NOMO-1 (cell line): ENCODE measurements around the gene PEAR1.

ENCODE experiments used
- DNase-seq, 2 experiments: peaks; one replicate each; lab custom pipeline; 2025; ENCODE audit not compliant: unreplicated experiment in 2 of 2; lab: John Stamatoyannopoulos, UW

PEAR1 gene

DNA sequence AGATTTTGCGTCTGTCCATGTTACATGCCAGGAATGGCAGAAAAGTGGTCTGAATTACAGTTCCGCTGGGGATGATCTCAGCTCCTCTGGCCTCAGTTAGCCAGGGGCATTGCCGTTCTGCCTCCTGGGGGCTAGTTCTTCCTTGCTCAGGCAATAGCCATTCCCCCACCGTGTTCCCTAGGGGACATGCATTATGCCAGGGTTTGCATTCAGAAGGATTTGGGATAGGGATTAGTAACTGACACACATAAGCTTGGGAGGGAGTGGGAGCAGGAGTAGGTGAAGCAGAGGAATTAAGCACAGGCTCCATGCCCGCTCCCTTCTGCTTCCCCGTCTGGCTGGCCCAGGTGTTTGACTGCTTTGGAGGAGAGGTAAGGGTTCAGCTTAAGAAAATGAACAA is 39.6 kb downstream of the PEAR1 start:
- no peak for DNase-seq

- DNase-seq: no peak
These were observed 42.1 kb downstream of the PEAR1 start for GRCh38 chr1:156935505-156936128.

DNA sequence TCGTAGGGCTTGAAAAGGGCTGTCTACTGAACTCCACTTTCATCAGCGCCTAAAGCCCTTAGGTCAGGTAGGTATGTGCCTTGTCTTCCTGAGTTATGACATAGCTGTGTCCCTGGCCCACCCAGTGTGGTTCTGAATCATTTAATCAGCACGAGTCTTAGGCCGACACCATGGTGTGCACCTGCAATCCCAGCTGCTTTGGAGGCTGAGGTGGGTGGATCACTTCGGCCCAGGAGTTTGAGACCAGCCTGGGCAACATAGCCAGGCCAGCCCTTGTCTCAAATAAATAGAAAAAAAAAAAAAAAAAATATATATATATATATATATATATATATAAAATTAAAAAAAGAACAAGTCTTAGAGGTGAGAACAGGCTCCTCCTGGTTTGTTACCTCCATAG is 42.7 kb downstream of the PEAR1 start:
- DNase-seq: no peak

DNA sequence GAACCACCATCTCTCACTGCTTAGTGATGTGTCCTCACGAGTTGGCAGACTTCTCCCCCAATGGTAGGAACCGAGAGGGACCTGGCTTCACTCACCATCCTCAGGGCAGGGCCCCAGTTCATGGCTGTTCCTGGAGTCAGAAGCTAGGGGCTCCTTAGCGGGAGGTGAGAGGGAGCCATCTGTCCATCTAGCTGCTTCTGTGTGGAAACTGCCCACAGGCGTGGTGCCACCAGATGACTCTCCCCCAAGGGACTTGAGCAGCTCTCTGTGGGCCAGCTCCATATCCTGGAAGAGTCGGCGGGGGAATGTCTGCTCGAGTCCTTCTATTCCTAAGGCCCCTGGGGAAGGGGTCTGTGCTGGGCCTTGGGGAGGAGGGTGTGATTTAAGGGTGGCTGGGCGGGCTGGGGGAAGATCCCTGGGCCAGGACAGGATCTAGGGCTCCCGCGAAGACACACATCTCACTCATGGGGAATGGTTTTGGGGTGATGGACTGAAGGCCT is 43.3 kb downstream of the PEAR1 start:
- no peak for DNase-seq

GRCh38 chr1:156937883-156938282 is 44.4 kb downstream of the PEAR1 start:
- no peak for DNase-seq

DNA sequence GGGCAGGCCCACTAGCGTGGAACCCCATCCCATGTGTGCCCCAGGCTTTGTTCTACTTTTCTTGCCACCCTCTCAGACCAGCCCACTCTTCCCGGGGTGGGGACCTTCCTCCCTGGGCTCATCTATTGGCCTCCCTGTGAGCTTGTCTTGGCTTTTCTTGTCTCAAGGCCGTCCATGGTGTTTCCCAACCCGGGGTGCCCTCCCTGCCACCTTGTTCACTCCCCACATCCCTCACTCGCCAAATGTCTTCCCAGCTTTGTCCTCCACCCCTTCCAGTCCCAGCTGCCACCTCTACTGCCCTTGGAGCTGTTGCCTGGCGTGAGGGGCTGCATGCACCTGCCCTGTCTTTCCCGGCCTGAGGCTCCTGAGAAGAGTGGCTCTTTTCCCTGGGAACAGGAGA is 45.3 kb downstream of the PEAR1 start:
- DNase-seq: no peak

- no peak for DNase-seq
These were observed 46.3 kb downstream of the PEAR1 start for GRCh38 chr1:156939786-156940334.

DNA sequence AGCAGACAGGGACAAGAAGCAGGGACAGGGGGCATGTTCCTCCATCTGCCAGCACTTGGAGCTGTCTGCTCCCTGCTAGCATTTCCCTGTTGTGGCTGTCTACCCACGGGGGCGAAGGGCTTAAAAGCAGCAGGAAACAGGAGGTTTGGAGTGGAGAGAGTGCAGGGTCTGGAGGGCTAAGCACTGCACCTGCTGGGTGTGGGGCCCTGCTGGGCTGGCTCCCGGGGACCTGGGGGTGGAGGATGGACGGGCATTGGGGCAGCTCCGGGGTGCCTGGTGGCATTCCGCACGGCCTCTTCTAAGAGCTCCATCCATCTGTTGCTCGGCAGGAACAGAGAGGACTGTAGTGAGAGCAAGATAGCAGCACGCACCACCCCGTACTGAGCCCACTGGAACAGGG is 48.2 kb downstream of the PEAR1 start:
- DNase-seq: no peak

DNA sequence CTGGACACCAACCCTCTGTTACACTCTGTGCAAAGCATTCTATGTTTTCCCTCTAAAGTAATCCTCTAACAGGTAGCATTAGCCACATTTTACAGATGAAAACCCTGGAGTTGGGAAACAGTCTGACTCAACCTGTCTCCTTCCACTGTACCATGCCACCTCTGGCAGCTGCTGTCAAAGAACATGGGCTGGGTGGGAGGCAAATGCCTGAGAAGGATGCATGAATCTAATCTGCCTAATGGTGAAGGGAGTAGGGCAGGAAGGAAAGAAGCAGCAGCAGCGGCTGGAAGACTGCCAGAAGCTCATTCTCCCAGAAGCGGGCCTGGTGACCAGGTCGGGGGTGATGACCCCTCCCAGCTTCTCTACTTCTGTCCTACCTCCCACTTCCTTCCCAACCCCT is 48.7 kb downstream of the PEAR1 start:
- no peak for DNase-seq

DNA sequence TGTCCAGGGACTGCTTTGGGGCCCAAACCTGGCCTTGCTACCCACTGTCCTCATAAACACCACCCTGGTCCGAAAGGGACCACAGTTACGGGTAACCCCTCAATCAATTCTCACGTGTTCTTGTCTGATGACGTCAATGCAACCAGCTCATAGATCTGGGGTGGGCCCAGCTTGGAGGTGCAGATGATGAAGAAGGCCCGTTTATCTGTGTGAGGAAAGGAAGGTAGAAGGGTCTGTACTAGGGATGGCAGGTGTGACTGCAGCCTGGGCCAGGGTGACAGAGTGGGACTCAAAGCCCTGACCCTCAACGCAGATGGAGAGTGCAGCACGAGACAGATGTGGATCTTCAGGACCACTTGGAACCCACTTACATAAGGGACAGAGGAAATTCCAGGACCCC is 49.1 kb downstream of the PEAR1 start:
- no peak for DNase-seq

GRCh38 chr1:156943756-156944155 is 50.2 kb downstream of the PEAR1 start:
- DNase-seq: no peak

DNA sequence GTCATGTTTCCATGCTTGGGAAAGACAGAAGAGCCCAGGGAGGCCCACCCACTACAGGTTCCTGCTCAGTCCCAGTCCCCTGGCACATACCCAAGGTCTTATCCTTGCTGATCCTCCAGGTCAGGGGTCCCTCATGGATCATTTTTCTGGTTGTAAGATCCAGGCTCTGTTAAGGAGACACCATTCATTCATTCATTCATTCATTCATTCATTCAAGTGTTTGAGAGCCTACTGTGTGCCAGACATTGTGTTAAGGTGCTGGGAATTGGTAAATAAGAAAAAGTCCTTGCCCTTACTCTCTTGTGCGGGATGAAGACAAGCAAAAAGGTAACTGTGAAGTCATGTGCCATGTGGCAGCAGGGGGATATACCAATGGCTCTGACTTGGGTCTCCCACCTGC is 50.8 kb downstream of the PEAR1 start:
- no peak for DNase-seq

DNA sequence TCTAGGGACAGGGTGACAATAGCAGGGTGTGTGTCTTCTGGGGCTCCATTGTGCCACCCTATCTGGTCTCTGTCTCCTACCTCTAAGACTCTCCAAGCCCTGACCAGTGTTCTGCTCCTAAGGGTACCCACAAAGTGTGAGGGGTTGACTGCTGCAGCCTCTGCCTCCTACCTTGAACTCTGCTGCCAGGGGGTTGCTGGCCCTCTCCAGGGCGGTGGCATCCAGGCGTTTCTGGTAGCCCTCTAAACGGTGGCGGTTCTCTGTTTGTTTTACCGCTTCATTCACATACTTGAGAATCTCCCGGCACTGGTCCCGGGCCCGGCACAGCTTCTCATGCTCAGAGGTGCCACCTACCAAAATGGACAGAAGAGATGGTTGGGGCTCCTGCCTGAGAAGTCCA is 51.3 kb downstream of the PEAR1 start:
- no peak for DNase-seq

DNA sequence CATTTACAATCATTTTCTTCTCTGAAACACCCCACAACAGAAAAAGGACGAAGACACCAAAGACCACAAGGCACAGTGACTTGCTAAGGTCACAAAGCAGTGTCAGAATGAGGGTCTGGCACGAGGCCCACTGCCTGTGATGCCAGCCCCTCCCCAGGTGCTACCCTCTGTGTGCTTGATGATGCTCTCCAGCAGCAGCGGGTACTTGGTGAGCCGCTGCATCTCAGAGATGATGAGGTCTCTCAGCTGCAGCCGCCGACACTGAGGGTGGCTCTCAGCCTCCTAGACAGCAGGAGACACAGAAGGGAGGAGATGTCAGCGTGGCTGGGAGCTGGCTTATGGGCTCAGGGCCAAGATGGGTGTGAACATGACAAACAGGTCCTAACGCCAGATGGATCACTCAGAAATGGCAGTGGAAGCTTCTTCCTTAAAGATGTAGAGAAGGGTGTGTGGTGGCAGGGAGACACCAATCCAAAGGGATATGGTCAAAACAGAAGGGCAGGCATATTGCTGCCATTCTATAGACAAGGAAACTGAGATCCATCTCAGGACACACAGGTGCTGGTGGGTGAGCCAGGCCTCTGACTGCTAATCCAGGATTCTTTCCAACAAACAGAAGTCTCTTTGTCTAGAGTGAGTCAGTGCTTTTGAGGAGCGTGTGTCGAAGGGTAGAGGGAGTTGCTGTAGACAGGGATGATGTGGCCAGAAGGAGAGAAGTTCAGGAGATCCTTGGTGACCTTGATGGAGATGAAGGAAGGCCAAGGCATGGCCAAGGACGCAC is 52.6 kb downstream of the PEAR1 start:
- no peak for DNase-seq

DNA sequence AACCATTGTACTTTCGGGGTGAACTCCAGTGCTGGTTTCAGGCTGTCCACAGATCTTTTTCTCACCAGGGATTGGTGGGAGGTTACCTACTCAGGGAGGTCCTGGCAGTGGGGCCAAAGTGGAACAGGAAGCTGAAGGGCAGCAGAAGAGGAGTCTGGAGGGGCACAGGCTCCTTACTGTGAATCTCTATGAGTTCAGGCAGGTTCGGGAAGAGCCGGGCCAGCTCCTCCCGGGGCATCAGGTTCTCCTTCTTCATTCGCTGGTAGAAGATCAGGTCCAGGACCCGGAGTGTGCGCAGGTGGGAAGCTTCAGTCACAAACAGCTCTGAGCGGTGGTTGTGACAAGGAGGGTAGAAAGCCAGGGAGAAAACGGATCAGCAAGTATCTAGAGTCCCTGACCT is 53.6 kb downstream of the PEAR1 start:
- DNase-seq: no peak

DNA sequence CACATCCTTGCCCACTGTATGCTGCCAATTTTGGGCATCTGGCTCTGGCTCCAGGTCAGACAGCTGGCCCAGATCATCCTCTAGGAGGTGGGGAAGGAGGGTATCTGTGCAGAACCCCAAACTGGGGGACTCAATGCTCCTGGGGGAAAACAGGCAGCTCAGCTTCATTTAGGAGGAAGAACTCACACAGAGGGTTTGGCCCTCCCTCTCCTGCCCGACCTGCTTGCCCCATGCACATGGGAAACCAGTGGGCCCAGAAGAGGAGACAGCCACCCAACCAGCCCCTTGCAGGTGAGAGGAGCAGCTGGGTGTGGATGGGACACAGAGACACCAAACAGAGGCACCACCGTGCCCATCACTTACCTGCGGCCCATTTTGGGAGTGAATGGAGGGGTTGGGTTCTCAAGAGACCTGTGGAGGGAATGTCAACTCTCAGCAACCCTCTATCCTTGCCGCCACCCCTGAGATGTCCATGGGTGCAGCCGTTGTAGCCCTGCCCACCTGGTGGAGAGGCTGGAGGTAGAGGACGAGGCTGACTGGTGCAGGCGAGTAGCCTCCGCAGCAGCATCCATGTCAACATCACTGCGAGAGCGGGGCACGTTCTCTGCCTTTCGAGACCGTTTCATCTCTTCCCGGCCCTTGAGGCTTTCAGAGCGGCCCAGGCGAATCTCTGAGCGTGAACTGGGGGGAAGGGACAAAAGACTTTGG is 54.5 kb downstream of the PEAR1 start:
- DNase-seq: no peak

- no peak for DNase-seq
These were observed 55.2 kb downstream of the PEAR1 start for GRCh38 chr1:156948708-156949107.

- no peak for DNase-seq
These were observed 55.6 kb downstream of the PEAR1 start for GRCh38 chr1:156949127-156949526.

- DNase-seq: no peak
These were observed 57.9 kb downstream of the PEAR1 start for GRCh38 chr1:156951371-156951770.

- no peak for DNase-seq
These were observed 60.1 kb downstream of the PEAR1 start for GRCh38 chr1:156953571-156953970.

- no peak for DNase-seq
These were observed 62.8 kb downstream of the PEAR1 start for GRCh38 chr1:156956333-156956732.

DNA sequence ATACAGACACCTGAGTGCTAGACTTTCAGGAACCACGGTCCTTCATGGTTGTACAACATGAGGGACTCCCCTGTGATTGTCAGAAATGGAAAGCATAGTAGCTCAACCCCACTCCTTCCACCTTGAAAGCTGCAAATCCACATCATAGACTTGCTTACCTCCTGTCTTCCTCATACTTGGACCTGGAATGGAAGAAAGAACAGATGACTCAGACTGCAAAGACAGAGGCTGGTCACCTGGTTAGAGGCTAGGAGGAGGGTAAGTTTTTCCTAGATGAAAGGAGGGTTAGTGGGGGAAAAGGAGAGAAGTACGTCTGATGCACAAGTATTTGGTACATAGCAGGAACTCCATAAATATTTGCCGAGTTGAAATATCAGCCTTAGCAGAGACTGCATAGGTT is 64.1 kb downstream of the PEAR1 start:
- DNase-seq: no peak
